ACC112 (cell line): ENCODE results near the gene PLXNA3.

Experiments
- H2AFZ ChIP-seq: fragments of 200-600 bp; sonication (generic); one replicate; pipeline ENCODE4 v1.6.0; 2017; ENCODE audit warnings: antibody characterized with exemption, low read length; ENCODE audit not compliant: unreplicated experiment
- H3K27ac ChIP-seq: fragments of 200-600 bp; sonication (generic); 2 replicates; pipeline ENCODE4 v1.5.1; 2014; ENCODE audit warnings: low read depth, mild to moderate bottlenecking, antibody characterized with exemption, low read length, moderate library complexity
- H3K27me3 ChIP-seq: fragments of 200-600 bp; sonication (generic); 2 replicates; pipeline ENCODE4 v1.6.1; 2014; ENCODE audit warnings: mild to moderate bottlenecking, antibody characterized with exemption, low read length, moderate library complexity, mixed read lengths; ENCODE audit not compliant: insufficient read depth
- H3K36me3 ChIP-seq: fragments of 200-600 bp; sonication (generic); 2 replicates; pipeline ENCODE4 v1.6.1; 2016; ENCODE audit warnings: mild to moderate bottlenecking, antibody characterized with exemption, low read length, moderate library complexity, mixed read lengths; ENCODE audit not compliant: insufficient read depth
- H3K4me1 ChIP-seq: fragments of 200-600 bp; sonication (generic); one replicate; pipeline ENCODE4 v1.6.1; 2016; ENCODE audit warnings: low read length, mixed read lengths; ENCODE audit not compliant: insufficient read depth, unreplicated experiment, control insufficient read depth
- H3K4me3 ChIP-seq: fragments of 200-600 bp; sonication (generic); 2 replicates; pipeline ENCODE4 v1.5.1; 2014; ENCODE audit warnings: mild to moderate bottlenecking, low read depth, low read length
- H3K79me2 ChIP-seq: fragments of 200-600 bp; sonication (generic); one replicate; pipeline ENCODE4 v1.6.0; 2016; ENCODE audit warnings: low read length; ENCODE audit not compliant: control insufficient read depth, unreplicated experiment, insufficient read depth

PLXNA3 gene

DNA sequence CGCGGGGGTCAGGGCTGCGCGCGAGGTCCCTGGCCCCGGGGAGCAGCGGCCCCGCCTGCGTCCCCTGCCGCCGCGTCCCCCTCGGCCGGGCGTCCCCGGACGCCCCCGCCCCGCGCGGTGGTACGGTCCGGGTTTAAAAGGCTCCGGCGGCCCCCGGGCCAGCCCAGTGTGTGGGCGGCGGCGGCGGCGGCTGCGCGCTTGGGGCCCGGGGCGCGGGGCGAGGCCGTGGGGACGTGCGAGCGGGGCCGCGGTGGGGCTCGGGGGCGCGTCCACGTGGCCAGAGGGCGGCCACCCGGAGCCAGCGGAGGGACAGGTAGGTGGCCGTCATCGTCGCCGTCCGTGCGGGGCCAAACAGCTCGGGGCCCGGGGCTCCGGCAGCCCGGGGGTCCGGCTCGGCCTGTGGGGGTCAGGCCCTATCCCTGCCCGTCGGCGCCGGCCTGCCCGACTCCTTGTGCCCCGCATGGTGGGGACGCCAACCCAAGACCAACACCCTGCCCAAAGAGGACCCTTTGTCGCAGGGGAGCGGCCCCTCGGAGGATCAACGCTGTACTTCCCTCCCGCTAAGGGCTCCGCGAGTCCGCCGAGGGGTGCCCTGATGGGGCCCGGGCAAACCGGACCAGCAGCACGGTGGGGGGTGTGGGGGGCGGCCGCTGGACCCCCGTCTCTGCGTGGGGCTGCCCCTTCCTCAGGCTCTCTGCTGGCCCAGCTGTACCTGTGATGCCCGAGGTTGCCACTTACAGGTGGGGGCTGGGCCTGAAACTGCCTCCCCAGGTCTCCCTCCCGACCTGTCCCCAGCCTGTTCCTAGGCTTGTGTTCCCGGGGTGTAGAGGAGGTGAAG is at the start of gene PLXNA3:
Gene PLXNA3 (plus strand): TSS at position 166 of the 838 bp plus-strand sequence. CDS start 1,903 bp downstream, outside the sequence.
- no peaks in the 10 kb centered on the region for H3K4me1 ChIP-seq
- H3K27ac ChIP-seq: peak within 1 kb of the TSS; percentile 60; the same call in 1 of the 2 replicates
- peaks cover 36% of the 10 kb centered on the region for H3K79me2 ChIP-seq
- no peaks in the 10 kb centered on the region for H3K27me3 ChIP-seq
- peak within 1 kb of the TSS; percentile 91 for H3K4me3 ChIP-seq
- no peaks in the 10 kb centered on the region for H3K36me3 ChIP-seq
- no peak within 1 kb of the TSS for H2AFZ ChIP-seq

DNA sequence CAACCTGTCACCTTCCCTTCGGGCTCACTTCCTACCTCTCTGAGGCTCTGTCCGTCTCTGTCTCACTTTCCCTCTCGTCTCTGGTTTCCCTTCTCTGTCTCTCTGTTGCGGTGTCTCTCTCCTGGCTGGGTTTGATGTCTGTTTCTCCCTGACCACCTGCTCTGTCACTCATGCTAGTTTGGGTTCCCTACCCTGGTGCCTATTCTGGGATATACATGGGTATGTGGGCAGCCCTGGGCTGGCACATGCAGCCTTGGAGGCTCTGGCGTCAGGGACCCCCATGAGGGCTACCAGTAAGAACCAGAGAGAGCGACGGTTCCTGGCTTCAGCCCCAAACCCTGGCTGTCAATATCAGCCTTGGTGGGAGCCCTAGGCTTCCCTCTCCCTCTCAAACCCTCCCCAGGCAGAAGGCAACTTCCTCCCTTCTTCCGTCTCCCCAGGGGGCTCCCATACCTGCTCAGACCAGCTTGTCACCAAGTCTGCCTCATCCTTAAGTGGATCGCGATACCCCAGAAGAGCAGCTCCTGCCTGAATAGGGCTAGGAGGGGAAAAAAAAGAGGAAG is 49.3 kb upstream of the PLXNA3 start:
- peak overlapping the region; percentile 59 for H3K27ac ChIP-seq
- peaks cover 12% of the 10 kb centered on the region for H3K79me2 ChIP-seq
- peak overlapping the region; percentile 80 for H3K4me3 ChIP-seq
- no peak overlapping the region for H2AFZ ChIP-seq
- no peaks in the 10 kb centered on the region for H3K36me3 ChIP-seq
- no peaks in the 10 kb centered on the region for H3K27me3 ChIP-seq
- peaks cover 11% of the 10 kb centered on the region for H3K4me1 ChIP-seq

DNA sequence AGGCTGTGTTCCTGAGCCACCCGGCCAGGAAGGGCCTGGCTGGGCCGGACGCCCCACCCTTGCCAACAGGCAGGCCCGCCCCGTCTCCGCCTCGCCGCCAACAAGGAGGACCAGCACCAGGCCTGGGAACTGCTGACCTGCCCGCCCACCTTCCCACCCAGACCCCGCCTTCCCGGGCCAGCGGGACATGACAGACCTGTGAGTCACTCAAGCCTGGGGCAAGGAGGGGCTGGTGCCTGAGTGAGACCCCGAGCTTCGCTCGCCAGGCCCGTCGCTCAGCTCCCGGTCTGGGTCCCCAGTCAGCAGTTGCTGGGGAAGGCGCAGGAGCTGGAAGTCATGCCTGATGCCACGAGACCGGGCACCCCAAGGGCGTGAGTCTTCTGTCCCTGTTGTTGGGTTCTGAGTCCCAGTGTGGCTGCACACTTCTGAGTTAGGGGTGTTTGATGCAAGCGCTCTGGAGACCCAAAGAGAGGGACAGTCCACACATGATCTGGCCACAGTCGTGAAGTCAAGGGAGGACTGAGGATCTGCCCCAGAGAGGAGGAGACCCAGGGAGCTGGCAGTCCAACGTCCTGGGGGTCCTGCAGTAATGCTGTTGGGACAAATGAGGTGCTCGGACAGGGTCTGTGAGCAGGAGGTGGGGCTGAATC is 48.7 kb upstream of the PLXNA3 start, which contains the start of gene DNASE1L1:
Gene DNASE1L1 (minus strand): TSS at position 33 of the 650 bp plus-strand sequence. CDS start 3,686 bp downstream, outside the sequence.
- Histone ChIP-seq H3K27ac (peak within 1 kb of the TSS; percentile 59), H2AFZ (no peak within 1 kb of the TSS), H3K4me3 (peak within 1 kb of the TSS; percentile 80)

DNA sequence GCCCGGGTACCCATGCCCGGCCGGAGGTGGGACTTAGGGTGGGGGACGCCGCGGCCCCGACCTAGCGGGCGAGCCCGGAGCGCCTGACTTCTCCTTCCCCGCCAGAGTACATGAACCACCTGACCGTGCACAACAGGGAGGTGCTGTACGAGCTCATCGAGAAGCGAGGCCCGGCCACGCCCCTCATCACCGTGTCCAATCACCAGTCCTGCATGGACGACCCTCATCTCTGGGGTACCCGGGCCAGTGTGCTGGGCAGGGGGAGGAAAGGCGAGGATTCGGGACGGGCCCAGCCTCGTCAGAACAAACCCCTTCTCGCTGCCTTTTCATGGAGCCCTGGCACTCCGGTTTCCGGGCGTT is 46.1 kb upstream of the PLXNA3 start:
- Histone ChIP-seq H3K36me3 (no peaks in the 10 kb centered on the region), H3K4me3 (peak overlapping the region; percentile 89), H3K27ac (peak overlapping the region; percentile 39), H2AFZ (no peak overlapping the region), H3K27me3 (no peaks in the 10 kb centered on the region), H3K4me1 (peaks cover 11% of the 10 kb centered on the region), H3K79me2 (peaks cover 12% of the 10 kb centered on the region)

More for the DNA sequence above, 48.7 kb upstream of the PLXNA3 start, which contains the start of gene DNASE1L1:
- no peaks in the 10 kb centered on the region for H3K27me3 ChIP-seq
- H3K4me1 ChIP-seq: peaks cover 11% of the 10 kb centered on the region
- peaks cover 12% of the 10 kb centered on the region for H3K79me2 ChIP-seq
- H3K36me3 ChIP-seq: no peaks in the 10 kb centered on the region

GRCh38 chrX:154412468-154412867 is 45.6 kb upstream of the PLXNA3 start:
- H3K27ac ChIP-seq: peak overlapping the region; percentile 26; the same call in 1 of the 2 replicates
- peaks cover 11% of the 10 kb centered on the region for H3K4me1 ChIP-seq
- peaks cover 12% of the 10 kb centered on the region for H3K79me2 ChIP-seq
- H3K36me3 ChIP-seq: no peaks in the 10 kb centered on the region
- no peak overlapping the region for H2AFZ ChIP-seq
- H3K27me3 ChIP-seq: no peaks in the 10 kb centered on the region
- peak overlapping the region; percentile 89 for H3K4me3 ChIP-seq

DNA sequence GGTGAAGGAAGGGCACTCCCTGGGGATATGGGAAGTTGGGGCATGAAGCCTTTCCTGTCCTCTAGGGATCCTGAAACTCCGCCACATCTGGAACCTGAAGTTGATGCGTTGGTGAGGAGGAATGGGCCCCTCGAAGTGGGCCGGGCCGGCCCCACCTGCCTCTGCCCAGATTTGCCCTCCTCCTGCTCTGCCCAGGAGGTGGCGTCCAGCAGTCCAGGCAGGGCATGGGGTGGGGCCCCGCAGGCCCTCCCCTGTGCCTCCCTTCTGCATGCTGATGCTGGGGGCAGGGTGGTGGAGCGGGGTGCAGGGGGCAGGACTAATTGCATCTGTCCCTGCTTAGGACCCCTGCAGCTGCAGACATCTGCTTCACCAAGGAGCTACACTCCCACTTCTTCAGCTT is 44.9 kb upstream of the PLXNA3 start:
- no peak overlapping the region for H2AFZ ChIP-seq
- peaks cover 11% of the 10 kb centered on the region for H3K4me1 ChIP-seq
- peaks cover 12% of the 10 kb centered on the region for H3K79me2 ChIP-seq
- H3K27ac ChIP-seq: no peak overlapping the region
- no peaks in the 10 kb centered on the region for H3K27me3 ChIP-seq
- no peaks in the 10 kb centered on the region for H3K36me3 ChIP-seq
- no peak overlapping the region for H3K4me3 ChIP-seq

DNA sequence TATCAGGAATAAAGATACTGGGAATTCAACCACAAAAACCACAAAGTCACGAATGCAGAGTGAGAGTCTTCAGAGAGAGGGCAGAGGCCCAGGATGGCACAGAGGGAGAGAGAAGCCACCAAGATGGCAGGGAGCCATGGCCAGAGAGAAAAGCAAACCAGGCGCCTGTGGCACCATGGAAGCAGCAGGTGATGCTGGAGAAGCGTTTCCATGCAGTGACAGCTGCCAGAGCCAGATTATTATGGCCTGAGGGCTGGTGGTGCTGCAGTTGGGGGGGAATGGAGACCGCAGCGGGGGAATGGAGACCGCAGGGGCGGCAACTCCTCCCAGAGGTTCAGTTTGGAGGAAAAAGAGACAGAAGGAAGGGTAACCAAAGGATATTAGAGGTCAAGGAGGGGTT is 40.9 kb upstream of the PLXNA3 start:
- Histone ChIP-seq H3K27ac (no peak overlapping the region), H3K4me3 (no peak overlapping the region), H3K4me1 (peaks cover 8% of the 10 kb centered on the region), H2AFZ (no peak overlapping the region), H3K79me2 (no peaks in the 10 kb centered on the region), H3K27me3 (no peaks in the 10 kb centered on the region), H3K36me3 (no peaks in the 10 kb centered on the region)

DNA sequence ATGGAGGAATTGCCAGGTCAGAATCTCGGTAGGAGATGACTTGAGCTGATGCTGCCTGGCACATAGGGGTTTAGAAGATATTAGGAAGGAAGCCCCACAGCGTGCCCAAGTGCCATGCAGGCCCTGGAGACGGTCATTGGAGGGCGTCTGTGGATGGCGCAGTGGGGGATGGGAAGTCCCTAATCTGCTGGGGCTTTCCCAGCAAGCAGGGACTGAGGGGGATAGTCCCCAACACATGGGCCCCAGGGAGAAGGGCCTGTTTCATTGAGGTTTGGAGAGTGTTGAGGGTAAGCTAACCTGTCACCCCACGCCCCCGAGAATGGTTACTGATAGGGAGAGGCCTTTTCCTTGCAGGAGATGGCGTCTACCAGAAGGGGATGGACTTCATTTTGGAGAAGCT is 38.9 kb upstream of the PLXNA3 start:
- Histone ChIP-seq H3K27ac (no peak overlapping the region), H2AFZ (no peak overlapping the region), H3K79me2 (no peaks in the 10 kb centered on the region), H3K27me3 (no peaks in the 10 kb centered on the region), H3K4me3 (no peak overlapping the region), H3K36me3 (no peaks in the 10 kb centered on the region), H3K4me1 (no peaks in the 10 kb centered on the region)

DNA sequence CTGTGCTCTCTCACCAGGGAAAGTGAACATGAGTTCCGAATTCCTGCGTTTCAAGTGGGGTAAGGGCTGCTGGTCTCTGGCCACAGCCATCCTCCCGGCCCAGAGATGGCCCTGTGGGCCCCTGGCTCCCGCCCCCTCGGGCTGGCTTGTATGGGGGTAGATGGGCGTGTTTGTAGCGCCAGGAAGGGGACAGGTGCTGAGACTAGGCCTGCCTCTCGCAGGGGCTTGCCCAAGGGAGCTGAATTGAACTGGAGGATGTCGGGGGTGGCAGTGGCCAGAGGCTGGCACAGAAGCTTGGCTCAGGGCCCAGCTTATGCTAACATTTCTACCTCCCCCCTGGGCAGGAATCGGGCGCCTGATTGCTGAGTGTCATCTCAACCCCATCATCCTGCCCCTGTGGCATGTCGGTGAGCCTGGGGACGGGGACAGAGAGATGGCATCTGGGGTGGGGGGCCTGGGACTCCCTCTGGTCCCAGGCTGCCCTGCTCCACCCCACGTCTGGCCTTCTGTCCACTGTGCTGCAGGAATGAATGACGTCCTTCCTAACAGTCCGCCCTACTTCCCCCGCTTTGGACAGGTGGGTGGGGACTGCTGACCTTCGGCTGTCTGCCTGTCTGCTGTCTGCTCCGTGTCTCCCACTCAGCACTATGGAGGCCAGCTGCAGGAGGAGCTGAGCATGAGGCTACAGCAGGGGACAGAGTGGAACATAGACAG is 38.2 kb upstream of the PLXNA3 start:
- H3K4me3 ChIP-seq: no peak overlapping the region
- no peaks in the 10 kb centered on the region for H3K79me2 ChIP-seq
- no peak overlapping the region for H3K27ac ChIP-seq
- no peaks in the 10 kb centered on the region for H3K27me3 ChIP-seq
- H3K4me1 ChIP-seq: no peaks in the 10 kb centered on the region
- no peak overlapping the region for H2AFZ ChIP-seq
- no peaks in the 10 kb centered on the region for H3K36me3 ChIP-seq

- Histone ChIP-seq H2AFZ (no peak overlapping the region), H3K36me3 (no peaks in the 10 kb centered on the region), H3K27ac (no peak overlapping the region), H3K4me1 (no peaks in the 10 kb centered on the region), H3K27me3 (no peaks in the 10 kb centered on the region), H3K79me2 (no peaks in the 10 kb centered on the region), H3K4me3 (no peak overlapping the region)
Observed at GRCh38 chrX:154420402-154420756, 37.7 kb upstream of the PLXNA3 start.
